ENCODE data around the gene ECM1.

GRCh38 chr1:150528196-150528595, 20.3 kb downstream of the ECM1 start:
- no peak for TF ChIP-seq CTCF (IDR thresholded peaks at IDR 0.05; ENCODE audit: insufficient read depth, low read length)
- no peak for TF ChIP-seq SPI1 (IDR thresholded peaks at IDR 0.05; ENCODE audit: borderline replicate concordance, low read depth)
